ENCODE data around the gene MYO3B. TPM values are rescaled to one million over a fixed set of nuclear protein-coding genes. Genes with fewer than 3 reads are reported as not detected.

Gene MYO3B
- polyA plus RNA-seq, 1 of the 3 experiments (the other 2 are of a cell fraction): not detected

DNA sequence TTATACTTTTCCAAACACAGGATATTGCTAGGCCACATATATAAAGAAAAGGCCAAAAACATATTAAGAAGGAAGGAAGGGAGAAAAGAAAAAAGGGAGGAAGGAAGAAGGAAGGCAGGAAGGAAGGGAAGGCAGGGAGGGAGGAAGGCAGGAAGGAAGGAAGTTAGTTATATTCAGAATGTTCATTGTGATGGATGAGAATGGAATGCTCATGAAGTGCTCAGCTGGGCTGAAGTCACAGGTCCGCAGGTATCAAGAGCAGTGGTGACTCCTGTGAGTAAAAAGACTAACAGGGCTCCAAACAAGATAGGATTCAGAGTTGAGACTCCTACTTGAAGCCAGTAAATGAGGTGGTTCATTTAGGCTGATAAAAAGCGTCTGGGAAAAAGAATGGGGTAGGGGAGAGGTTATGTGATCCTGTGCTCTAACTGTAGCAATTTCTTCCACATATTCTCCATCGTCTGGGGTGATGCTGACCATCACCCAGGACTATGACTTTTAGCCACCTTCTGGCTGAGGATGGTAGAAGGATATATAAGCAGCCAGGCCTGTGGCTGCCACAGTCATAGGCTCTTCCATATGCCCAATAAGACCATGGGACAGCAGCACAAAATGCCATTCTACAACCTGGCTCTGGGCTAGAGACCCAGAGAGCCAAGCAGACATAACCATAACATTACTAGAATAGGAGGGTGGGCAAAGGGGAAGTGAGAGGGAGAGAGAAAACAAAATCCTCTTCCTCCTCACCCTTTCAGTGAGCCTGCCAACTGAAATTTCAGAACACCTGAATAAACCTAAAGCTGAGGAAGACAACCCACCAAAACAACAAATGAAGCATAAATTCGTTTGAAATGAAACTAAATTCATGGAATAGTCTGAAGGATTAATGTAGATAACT lies 173.2 kb downstream of the MYO3B start (continued):
- TF ChIP-seq, protein P1, sequence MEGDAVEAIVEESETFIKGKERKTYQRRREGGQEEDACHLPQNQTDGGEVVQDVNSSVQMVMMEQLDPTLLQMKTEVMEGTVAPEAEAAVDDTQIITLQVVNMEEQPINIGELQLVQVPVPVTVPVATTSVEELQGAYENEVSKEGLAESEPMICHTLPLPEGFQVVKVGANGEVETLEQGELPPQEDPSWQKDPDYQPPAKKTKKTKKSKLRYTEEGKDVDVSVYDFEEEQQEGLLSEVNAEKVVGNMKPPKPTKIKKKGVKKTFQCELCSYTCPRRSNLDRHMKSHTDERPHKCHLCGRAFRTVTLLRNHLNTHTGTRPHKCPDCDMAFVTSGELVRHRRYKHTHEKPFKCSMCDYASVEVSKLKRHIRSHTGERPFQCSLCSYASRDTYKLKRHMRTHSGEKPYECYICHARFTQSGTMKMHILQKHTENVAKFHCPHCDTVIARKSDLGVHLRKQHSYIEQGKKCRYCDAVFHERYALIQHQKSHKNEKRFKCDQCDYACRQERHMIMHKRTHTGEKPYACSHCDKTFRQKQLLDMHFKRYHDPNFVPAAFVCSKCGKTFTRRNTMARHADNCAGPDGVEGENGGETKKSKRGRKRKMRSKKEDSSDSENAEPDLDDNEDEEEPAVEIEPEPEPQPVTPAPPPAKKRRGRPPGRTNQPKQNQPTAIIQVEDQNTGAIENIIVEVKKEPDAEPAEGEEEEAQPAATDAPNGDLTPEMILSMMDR (IDR thresholded peaks at IDR 0.05): no peak
- TF ChIP-seq MEF2A (IDR thresholded peaks at IDR 0.05; ENCODE audit: borderline replicate concordance, low read depth) (no peak), RCOR1 (IDR thresholded peaks at IDR 0.05; ENCODE audit: low read length) (no peak), EP300 (IDR thresholded peaks at IDR 0.05; ENCODE audit: borderline replicate concordance in 1 of 2, low read depth in 1 of 2, low read length in 1 of 2) (no peak), GABPA (IDR thresholded peaks at IDR 0.05; ENCODE audit: low read depth) (no peak), TCF12 (IDR thresholded peaks at IDR 0.05) (no peak), JUND (IDR thresholded peaks at IDR 0.05) (no peak), CHD2 (IDR thresholded peaks at IDR 0.05; ENCODE audit: low read length, partially characterized antibody) (no peak), TAF1 (IDR thresholded peaks at IDR 0.05; ENCODE audit: borderline replicate concordance, low read depth, low read length) (no peak)

DNA sequence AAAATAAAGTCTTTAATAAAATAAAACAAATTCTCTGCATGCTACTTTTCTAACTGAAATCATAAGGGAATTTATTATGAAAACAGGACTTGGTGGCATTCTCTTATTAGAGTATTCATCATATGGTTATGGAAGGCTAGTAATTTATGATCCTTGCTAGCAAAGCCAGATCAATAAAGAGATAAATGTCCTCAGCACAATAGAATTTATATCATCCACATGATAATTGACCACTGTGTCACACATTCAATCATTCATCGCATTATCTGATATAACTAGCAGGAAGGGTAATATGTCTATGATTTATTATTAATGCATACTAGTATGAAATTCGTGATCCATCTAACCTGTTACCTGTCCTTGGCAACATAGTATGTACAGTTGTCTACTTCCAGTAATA lies 175.8 kb downstream of the MYO3B start:
- H3K36me3 ChIP-seq (replicated peaks in 1 of 2; ENCODE audit: control insufficient read depth in 1 of 2, insufficient read depth in 2 of 2, low read length in 1 of 2): no peaks in the 10 kb centered on the region
- no peaks in the 10 kb centered on the region for H3F3A ChIP-seq (replicated peaks; ENCODE audit: insufficient read depth)
- CTCF ChIA-PET: no interaction called here
- POLR2A ChIA-PET: no interaction called here
- H3K27ac ChIP-seq (ENCODE audit: low read depth in 2 of 2, low read length in 1 of 2): no peak overlapping the region
- H3K4me3 ChIP-seq (ENCODE audit: low read depth in 2 of 2, low read length in 1 of 2): no peak overlapping the region
- H3K4me2 ChIP-seq: no peak overlapping the region
- no peak for DNase-seq
- no peaks in the 10 kb centered on the region for H3K4me1 ChIP-seq (ENCODE audit: control insufficient read depth in 1 of 2, insufficient read depth in 2 of 2, low read depth in 1 of 2, low read length in 1 of 2)
- WGBS (ENCODE audit: low lambda C conversion rate): 50% methylated on average over 2 of the region's 2 CpGs
- no peak overlapping the region for H3K9ac ChIP-seq
- H4K20me1 ChIP-seq (ENCODE audit: insufficient read depth): no peaks in the 10 kb centered on the region
- TF ChIP-seq CHD2 (IDR thresholded peaks at IDR 0.05; ENCODE audit: low read length, partially characterized antibody): no peak
- no peak for TF ChIP-seq NFIC (IDR thresholded peaks at IDR 0.05; ENCODE audit: borderline replicate concordance)
- TF ChIP-seq, protein P2, sequence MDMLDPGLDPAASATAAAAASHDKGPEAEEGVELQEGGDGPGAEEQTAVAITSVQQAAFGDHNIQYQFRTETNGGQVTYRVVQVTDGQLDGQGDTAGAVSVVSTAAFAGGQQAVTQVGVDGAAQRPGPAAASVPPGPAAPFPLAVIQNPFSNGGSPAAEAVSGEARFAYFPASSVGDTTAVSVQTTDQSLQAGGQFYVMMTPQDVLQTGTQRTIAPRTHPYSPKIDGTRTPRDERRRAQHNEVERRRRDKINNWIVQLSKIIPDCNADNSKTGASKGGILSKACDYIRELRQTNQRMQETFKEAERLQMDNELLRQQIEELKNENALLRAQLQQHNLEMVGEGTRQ (IDR thresholded peaks at IDR 0.05; ENCODE audit: borderline replicate concordance, low read depth, low read length): no peak
- no peak for TF ChIP-seq GABPA (IDR thresholded peaks at IDR 0.05; ENCODE audit: low read depth)
- TF ChIP-seq SIN3A (IDR thresholded peaks at IDR 0.05; ENCODE audit: borderline replicate concordance, low read depth, low read length): no peak
- TF ChIP-seq MEF2A (IDR thresholded peaks at IDR 0.05; ENCODE audit: borderline replicate concordance, low read depth): no peak
- no peak for TF ChIP-seq FOXJ3 (CRISPR knock-in tag; IDR thresholded peaks at IDR 0.05)
- no peak for TF ChIP-seq FOXM1 (IDR thresholded peaks at IDR 0.05; ENCODE audit: low read depth)
- H3K27me3 ChIP-seq (ENCODE audit: insufficient read depth): no peaks in the 10 kb centered on the region
- H3K9me3 ChIP-seq: no peaks in the 10 kb centered on the region
- H3K79me2 ChIP-seq (ENCODE audit: insufficient read depth): no peaks in the 10 kb centered on the region
- H2AFZ ChIP-seq (ENCODE audit: low read depth): no peak overlapping the region
- no peaks in the 10 kb centered on the region for H3K9me2 ChIP-seq

Data from SK-N-SH (cell line).